Skeletal muscle cell (primary cell): ENCODE results near the gene HPS3.

Experiments used
- DNase-seq: peaks from one replicate; pipeline ENCODE4 v3.0.0-alpha.2; 2010; ENCODE audit warnings: low read depth
- H3K4me3 ChIP-seq: 2 replicates; pipeline ENCODE4 v1.5.1; 2011; ENCODE audit warnings: low read depth, mild to moderate bottlenecking, control low read depth, low read length, moderate library complexity

The HPS3 gene

GRCh38 chr3:149118724-149119123 lies 10.7 kb upstream of the HPS3 start:
- no peak for DNase-seq
- no peak overlapping the region for H3K4me3 ChIP-seq

- H3K4me3 ChIP-seq, result no peak overlapping the region
- DNase-seq, result no peak
These were observed 10.0 kb upstream of the HPS3 start for GRCh38 chr3:149119466-149119865.

GRCh38 chr3:149120051-149120972 lies 9.1 kb upstream of the HPS3 start:
- H3K4me3 ChIP-seq, result no peak overlapping the region
- no peak for DNase-seq

- DNase-seq, result no peak
- no peak overlapping the region for H3K4me3 ChIP-seq
These were observed 6.5 kb upstream of the HPS3 start for GRCh38 chr3:149122721-149123578.

- DNase-seq, result no peak
- H3K4me3 ChIP-seq, result peak overlapping the region; percentile 80
These were observed 617 bp upstream of the HPS3 start for GRCh38 chr3:149128821-149129220.

GRCh38 chr3:149131589-149131988 lies 2.2 kb downstream of the HPS3 start:
- no peak overlapping the region for H3K4me3 ChIP-seq
- no peak for DNase-seq

- H3K4me3 ChIP-seq, result no peak overlapping the region
- DNase-seq, result no peak
These were observed 5.1 kb downstream of the HPS3 start for GRCh38 chr3:149134575-149134974.

- no peak overlapping the region for H3K4me3 ChIP-seq
- DNase-seq, result no peak
These were observed 13.2 kb downstream of the HPS3 start for GRCh38 chr3:149142682-149143081.

- no peak for DNase-seq
- H3K4me3 ChIP-seq, result no peak overlapping the region
These were observed 15.9 kb downstream of the HPS3 start for GRCh38 chr3:149145356-149145755.

GRCh38 chr3:149145974-149146373 lies 16.5 kb downstream of the HPS3 start:
- DNase-seq, result no peak
- H3K4me3 ChIP-seq, result no peak overlapping the region

- no peak for DNase-seq
- no peak overlapping the region for H3K4me3 ChIP-seq
These were observed 21.0 kb downstream of the HPS3 start for GRCh38 chr3:149150436-149150835.

GRCh38 chr3:149151843-149152242 lies 22.4 kb downstream of the HPS3 start:
- H3K4me3 ChIP-seq, result no peak overlapping the region
- no peak for DNase-seq

GRCh38 chr3:149152420-149152819 lies 23.0 kb downstream of the HPS3 start:
- no peak overlapping the region for H3K4me3 ChIP-seq
- no peak for DNase-seq

- DNase-seq, result no peak
- H3K4me3 ChIP-seq, result no peak overlapping the region
These were observed 24.0 kb downstream of the HPS3 start for GRCh38 chr3:149153402-149153801.

GRCh38 chr3:149160754-149161300 lies 31.4 kb downstream of the HPS3 start:
- DNase-seq, result no peak
- H3K4me3 ChIP-seq, result no peak overlapping the region

GRCh38 chr3:149162007-149162406 lies 32.6 kb downstream of the HPS3 start:
- DNase-seq, result no peak
- no peak overlapping the region for H3K4me3 ChIP-seq

GRCh38 chr3:149163066-149163465 lies 33.6 kb downstream of the HPS3 start:
- H3K4me3 ChIP-seq, result no peak overlapping the region
- no peak for DNase-seq

GRCh38 chr3:149167898-149168297 lies 38.5 kb downstream of the HPS3 start:
- no peak for DNase-seq
- H3K4me3 ChIP-seq, result no peak overlapping the region

GRCh38 chr3:149170672-149171071 lies 41.2 kb downstream of the HPS3 start:
- no peak for DNase-seq
- no peak overlapping the region for H3K4me3 ChIP-seq

GRCh38 chr3:149174901-149175300 lies 45.5 kb downstream of the HPS3 start:
- DNase-seq, result no peak
- no peak overlapping the region for H3K4me3 ChIP-seq
